ENCODE measurements around the gene KDM4B. TPM values are rescaled to one million over a fixed set of nuclear protein-coding genes. Genes with fewer than 3 reads are reported as not detected.

The KDM4B gene
- total RNA-seq, 4 donors from 2014 or later: 16.3 to 38.3 (median 22.4) TPM

DNA sequence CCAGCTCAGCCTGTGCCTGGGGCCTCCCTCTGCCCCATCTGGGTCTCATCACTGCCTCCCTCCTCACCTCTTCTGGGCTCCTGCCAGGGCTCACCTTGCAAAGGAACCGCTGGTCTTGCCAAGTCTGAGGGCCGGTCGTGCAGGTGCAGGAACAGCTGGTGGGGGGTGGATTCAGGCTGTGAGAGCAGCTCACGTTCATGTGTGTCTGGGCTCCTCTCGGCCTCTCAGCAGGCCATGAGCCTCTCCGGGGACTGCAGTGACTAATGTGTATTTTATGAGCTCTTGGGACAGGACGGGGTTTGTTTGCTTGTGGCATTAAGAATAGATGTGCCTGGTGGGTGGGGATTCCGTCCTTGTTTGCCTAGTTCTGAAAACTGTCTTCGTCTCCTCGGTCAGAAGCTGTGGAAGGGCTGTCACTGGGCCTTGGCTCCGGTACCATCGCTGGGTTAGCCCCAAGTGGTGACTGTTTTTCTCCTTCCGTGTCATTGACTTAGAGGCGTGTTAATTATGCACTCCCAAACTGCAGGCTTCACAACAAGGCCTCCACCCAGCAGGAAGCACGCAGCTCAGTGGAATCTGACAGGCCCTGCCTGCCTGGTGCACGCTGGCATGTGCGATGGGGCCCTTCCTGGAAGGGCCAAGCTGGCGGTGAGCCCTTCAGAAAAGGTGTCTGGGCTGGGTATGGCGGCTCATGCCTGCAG lies 77.6 kb downstream of the KDM4B start:
- TF ChIP-seq, protein P1, sequence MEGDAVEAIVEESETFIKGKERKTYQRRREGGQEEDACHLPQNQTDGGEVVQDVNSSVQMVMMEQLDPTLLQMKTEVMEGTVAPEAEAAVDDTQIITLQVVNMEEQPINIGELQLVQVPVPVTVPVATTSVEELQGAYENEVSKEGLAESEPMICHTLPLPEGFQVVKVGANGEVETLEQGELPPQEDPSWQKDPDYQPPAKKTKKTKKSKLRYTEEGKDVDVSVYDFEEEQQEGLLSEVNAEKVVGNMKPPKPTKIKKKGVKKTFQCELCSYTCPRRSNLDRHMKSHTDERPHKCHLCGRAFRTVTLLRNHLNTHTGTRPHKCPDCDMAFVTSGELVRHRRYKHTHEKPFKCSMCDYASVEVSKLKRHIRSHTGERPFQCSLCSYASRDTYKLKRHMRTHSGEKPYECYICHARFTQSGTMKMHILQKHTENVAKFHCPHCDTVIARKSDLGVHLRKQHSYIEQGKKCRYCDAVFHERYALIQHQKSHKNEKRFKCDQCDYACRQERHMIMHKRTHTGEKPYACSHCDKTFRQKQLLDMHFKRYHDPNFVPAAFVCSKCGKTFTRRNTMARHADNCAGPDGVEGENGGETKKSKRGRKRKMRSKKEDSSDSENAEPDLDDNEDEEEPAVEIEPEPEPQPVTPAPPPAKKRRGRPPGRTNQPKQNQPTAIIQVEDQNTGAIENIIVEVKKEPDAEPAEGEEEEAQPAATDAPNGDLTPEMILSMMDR (IDR thresholded peaks at IDR 0.05): no peak
- ATAC-seq (ENCODE audit: low FRiP score): no peak
- DNase-seq (ENCODE audit: low spot score): no peak

DNA sequence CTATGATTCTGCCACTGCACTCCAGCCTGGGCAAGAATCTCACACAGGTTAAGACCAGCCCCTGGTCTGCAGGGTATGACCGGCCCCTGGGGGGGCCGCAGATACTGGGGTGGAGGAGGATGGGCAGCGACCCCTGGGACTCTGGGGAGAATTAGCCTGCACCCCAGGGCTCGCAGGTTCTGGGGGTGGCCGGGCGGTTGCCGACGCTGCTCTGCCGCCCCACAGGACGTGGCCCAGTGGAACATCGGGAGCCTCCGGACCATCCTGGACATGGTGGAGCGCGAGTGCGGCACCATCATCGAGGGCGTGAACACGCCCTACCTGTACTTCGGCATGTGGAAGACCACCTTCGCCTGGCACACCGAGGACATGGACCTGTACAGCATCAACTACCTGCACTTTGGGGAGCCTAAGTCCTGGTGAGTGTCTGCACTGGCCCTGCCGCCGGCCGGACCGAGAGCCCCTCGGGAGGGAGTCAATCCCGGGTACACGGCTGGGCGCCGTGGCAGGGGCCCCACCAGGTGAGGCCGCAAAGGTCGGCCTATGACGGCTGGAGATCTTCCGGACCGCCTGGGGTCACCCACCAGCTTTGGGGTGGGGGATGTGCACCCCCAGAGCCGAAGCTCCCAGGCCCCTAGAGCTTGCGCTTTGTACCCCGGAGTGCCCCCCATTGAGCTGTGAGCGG lies 78.5 kb downstream of the KDM4B start:
- ATAC-seq (ENCODE audit: low FRiP score) (no peak), DNase-seq (ENCODE audit: low spot score) (no peak)
- TF ChIP-seq, protein P1 (IDR thresholded peaks at IDR 0.05): no peak

GRCh38 chr19:5048091-5048726 lies 79.3 kb downstream of the KDM4B start:
- peak; percentile 92 for ATAC-seq (ENCODE audit: low FRiP score)
- DNase-seq (ENCODE audit: low spot score): peak; percentile 65
- TF ChIP-seq, protein P1 (IDR thresholded peaks at IDR 0.05): peak in 1 of 3 donors; percentile 92

DNA sequence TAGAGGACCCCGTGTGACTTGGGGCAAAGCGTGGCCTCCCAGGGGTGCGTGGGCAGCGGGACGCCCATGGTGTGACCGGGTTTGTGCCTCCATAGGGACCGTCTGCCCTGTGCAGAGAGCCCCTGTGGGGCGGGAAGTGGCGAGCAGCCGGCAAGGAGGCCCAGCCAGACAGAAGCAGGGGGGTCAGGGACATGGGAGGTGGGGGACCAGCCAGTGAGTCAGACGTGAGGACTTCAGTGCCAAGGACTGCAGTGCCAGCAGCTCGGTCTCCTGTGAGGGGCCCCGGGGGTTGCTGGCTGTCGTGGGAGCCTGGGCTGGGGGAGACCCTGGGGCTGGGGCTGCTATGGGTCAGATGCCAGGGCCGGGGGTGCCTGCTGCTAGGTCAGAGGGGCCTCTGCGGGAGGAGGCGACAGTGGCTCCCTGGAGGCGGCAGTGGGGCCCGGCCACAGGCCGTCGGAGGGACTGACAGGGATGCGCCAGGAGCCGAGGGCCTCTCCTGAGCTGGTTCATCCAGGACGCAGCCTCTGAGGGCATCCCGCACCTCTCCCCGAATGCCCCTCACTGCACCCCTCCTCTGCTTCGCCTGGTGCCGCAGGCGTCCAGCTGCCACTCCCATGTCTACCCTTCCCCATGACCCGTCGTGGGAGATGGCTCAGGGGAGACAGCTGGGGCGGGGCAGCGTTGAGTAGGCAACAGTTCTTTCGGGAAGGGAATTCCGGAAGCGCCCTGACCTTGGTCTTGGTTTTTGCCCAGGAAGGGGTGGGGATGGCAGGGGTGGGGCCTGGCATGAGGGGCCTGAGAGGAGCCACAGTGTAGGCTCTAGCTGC lies 80.0 kb downstream of the KDM4B start:
- DNase-seq (ENCODE audit: low spot score) (no peak), ATAC-seq (ENCODE audit: low FRiP score) (peak; percentile 33)
- TF ChIP-seq, protein P1 (IDR thresholded peaks at IDR 0.05): no peak

DNA sequence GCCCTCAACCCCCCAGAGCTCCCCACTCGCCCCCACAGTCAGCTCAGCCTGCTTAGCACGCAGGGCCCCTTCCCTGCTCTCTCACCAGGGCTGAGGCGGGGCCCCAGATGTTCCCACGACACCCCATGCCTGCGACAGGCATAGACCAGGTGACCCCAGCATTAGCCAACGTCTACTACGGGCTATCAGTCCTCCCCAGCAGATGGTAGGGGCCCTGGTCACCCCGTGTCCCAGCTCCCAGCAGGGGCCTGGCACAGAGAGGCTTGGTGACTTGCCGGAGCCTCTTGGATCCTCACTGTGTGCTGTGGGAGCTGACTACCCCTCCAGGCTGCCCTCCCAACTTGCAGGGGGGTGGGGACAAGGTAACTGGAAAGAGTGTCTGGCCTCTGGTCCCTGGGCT lies 80.6 kb downstream of the KDM4B start:
- no peak for ATAC-seq (ENCODE audit: low FRiP score)
- TF ChIP-seq, protein P1 (IDR thresholded peaks at IDR 0.05): no peak
- DNase-seq (ENCODE audit: low spot score): no peak

DNA sequence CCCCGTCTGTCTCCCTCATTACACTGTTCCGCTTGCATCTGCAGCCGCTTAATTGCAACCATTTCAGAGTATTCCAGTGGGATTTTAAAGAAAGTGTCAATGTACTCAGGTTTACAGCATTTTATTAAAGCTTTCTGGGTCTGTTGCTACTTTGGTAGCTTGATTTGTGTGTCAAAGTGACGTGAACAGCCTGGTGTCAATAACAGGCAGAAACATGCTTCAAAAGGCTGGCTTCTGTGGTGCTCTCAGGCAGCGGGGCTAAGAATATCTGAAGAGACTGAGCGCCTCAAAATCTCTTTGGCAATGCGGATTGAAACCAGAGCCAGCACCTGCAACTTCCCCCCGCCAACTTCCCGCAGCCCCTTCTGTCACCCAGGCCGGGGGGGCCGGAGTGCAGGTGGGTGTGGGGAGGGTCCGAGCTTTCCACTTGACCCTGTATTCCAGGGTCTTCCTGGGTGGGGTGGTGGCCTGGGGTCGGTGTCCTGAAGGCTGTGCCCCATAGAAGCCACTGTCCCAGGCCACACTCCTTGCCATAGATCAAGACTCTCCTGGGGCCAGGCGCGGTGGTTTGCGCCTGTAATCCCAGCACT lies 81.2 kb downstream of the KDM4B start:
- TF ChIP-seq, protein P1 (IDR thresholded peaks at IDR 0.05): no peak
- no peak for ATAC-seq (ENCODE audit: low FRiP score)

More for the DNA sequence above, 81.2 kb downstream of the KDM4B start:
- DNase-seq (ENCODE audit: low spot score): no peak

All from omental fat pad (tissue), 4 donors.